ENCODE data around the gene VN1R2. TPM values are rescaled to one million over a fixed set of nuclear protein-coding genes. Genes with fewer than 3 reads are reported as not detected.

The VN1R2 gene
- total RNA-seq, 2 donors from 2014 or later, result not detected

DNA sequence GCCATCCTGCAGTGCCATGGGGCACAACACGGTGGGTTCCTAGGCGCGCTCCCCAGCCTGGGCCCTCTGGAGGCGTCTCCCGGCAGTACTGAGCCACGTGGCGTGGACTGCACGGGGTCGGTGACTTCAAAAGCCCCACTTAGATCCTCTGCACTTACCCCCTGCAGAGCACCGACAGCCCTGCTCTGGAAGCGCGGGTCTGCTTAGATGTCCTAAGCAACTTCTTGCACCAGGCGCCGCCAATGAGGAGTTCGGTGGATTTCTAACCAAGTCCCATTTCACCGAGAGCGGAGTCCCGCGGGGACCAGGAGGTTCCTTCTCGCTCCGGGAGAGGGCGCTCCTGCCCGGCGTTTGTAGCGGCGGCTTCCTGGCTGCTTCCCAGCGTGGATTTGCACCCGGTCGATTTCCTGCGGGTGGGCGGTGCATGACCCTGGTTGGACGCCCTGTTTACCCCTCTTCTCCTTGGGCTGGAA is 50.3 kb downstream of the VN1R2 start:
- no peak for DNase-seq (ENCODE audit: low spot score)

More for the DNA sequence above, 50.3 kb downstream of the VN1R2 start:
- intact Hi-C loops (cut with DNase I), result no loop called here

Other genes starting within 250 kb of the VN1R2 start
- not detected for gene ERVV-1, start 244.4 kb upstream of the VN1R2 start, total RNA-seq
- not detected for gene ERVV-2, start 213.6 kb upstream of the VN1R2 start, total RNA-seq
- 10 to 100 TPM; 23.1 to 26.2 TPM for gene ZNF160, start 154.9 kb upstream of the VN1R2 start, total RNA-seq
- gene ZNF415, start 125.4 kb upstream of the VN1R2 start, total RNA-seq, result 10 to 100 TPM in 1 of 2 donors, 1 to 10 TPM in 1; 9.1 to 11.8 TPM
- 10 to 100 TPM; 11.5 to 14.1 TPM for gene ZNF347, start 99.2 kb upstream of the VN1R2 start, total RNA-seq
- 1 to 10 TPM; 3.5 to 5.4 TPM for gene ZNF665, start 64.9 kb upstream of the VN1R2 start, total RNA-seq
- gene ZNF677, start 3.4 kb upstream of the VN1R2 start, total RNA-seq, result 10 to 100 TPM; 18.6 to 19.0 TPM
- not detected for gene VN1R4, start 9.4 kb downstream of the VN1R2 start, total RNA-seq
- 1 to 10 TPM; 6.6 to 6.7 TPM for gene ZNF845, start 75.5 kb downstream of the VN1R2 start, total RNA-seq
- gene ZNF525, start 107.4 kb downstream of the VN1R2 start, total RNA-seq, result 10 to 100 TPM; 10.7 to 13.5 TPM
- 10 to 100 TPM in 1 of 2 donors, 1 to 10 TPM in 1; 9.3 to 10.6 TPM for gene ZNF765, start 136.9 kb downstream of the VN1R2 start, total RNA-seq
- gene ZNF761, start 173.7 kb downstream of the VN1R2 start, total RNA-seq, result 1 to 10 TPM; 9.6 to 9.9 TPM
- gene ZNF813, start 209.4 kb downstream of the VN1R2 start, total RNA-seq, result 1 to 10 TPM; 2.5 to 2.9 TPM